Measurements from ENCODE around the gene DEFB114.

DEFB114 gene

GRCh38 chr6:49912196-49912595 is 51.8 kb downstream of the DEFB114 start:
- Histone ChIP-seq H4K20me1 (ENCODE audit: control insufficient read depth, insufficient read depth, low read depth, low read length) (no peaks in the 10 kb centered on the region), H3K27me3 (ENCODE audit: control insufficient read depth, low read length) (no peaks in the 10 kb centered on the region), H3K27ac (ENCODE audit: low read depth, low read length) (no peak overlapping the region), H3K9me2 (replicated peaks; ENCODE audit: control insufficient read depth, low read length) (no peaks in the 10 kb centered on the region), H3K9me3 (ENCODE audit: control insufficient read depth, insufficient read depth, low read length) (no peaks in the 10 kb centered on the region), H3K4me3 (ENCODE audit: low read length) (no peak overlapping the region), H3F3A (ENCODE audit: control insufficient read depth, insufficient read depth) (no peaks in the 10 kb centered on the region), H3K79me2 (ENCODE audit: control insufficient read depth, low read length) (no peaks in the 10 kb centered on the region), H3K4me1 (ENCODE audit: control insufficient read depth, low read length) (no peaks in the 10 kb centered on the region), H3K4me2 (ENCODE audit: low read length) (no peak overlapping the region), H3K36me3 (ENCODE audit: control insufficient read depth, low read length) (no peaks in the 10 kb centered on the region)
- no peak for TF ChIP-seq CTCF (IDR thresholded peaks at IDR 0.05; ENCODE audit: low read depth, low read length, poor library complexity, severe bottlenecking)
- TF ChIP-seq EZH2phosphoT487 (IDR thresholded peaks at IDR 0.05; ENCODE audit: borderline replicate concordance, low read length) = no peak

GRCh38 chr6:49911252-49911651 is 52.7 kb downstream of the DEFB114 start:
- Histone ChIP-seq H3K36me3 (ENCODE audit: control insufficient read depth, low read length) (no peaks in the 10 kb centered on the region), H3K4me2 (ENCODE audit: low read length) (no peak overlapping the region), H3K4me3 (ENCODE audit: low read length) (no peak overlapping the region), H4K20me1 (ENCODE audit: control insufficient read depth, insufficient read depth, low read depth, low read length) (no peaks in the 10 kb centered on the region), H3F3A (ENCODE audit: control insufficient read depth, insufficient read depth) (no peaks in the 10 kb centered on the region), H3K4me1 (ENCODE audit: control insufficient read depth, low read length) (no peaks in the 10 kb centered on the region), H3K79me2 (ENCODE audit: control insufficient read depth, low read length) (no peaks in the 10 kb centered on the region), H3K27me3 (ENCODE audit: control insufficient read depth, low read length) (no peaks in the 10 kb centered on the region), H3K9me3 (ENCODE audit: control insufficient read depth, insufficient read depth, low read length) (no peaks in the 10 kb centered on the region), H3K9me2 (replicated peaks; ENCODE audit: control insufficient read depth, low read length) (no peaks in the 10 kb centered on the region), H3K27ac (ENCODE audit: low read depth, low read length) (no peak overlapping the region)
- TF ChIP-seq CTCF (IDR thresholded peaks at IDR 0.05; ENCODE audit: low read depth, low read length, poor library complexity, severe bottlenecking) (no peak), EZH2phosphoT487 (IDR thresholded peaks at IDR 0.05; ENCODE audit: borderline replicate concordance, low read length) (no peak)
